IPS-NIHi7 (cell line): ENCODE measurements around the gene DBNDD2.

Experiments
- DNase-seq: peaks from one replicate; pipeline ENCODE4 v3.0.0; 2012; ENCODE audit warnings: mixed read lengths; ENCODE audit errors: extremely low spot score

Gene DBNDD2

DNA sequence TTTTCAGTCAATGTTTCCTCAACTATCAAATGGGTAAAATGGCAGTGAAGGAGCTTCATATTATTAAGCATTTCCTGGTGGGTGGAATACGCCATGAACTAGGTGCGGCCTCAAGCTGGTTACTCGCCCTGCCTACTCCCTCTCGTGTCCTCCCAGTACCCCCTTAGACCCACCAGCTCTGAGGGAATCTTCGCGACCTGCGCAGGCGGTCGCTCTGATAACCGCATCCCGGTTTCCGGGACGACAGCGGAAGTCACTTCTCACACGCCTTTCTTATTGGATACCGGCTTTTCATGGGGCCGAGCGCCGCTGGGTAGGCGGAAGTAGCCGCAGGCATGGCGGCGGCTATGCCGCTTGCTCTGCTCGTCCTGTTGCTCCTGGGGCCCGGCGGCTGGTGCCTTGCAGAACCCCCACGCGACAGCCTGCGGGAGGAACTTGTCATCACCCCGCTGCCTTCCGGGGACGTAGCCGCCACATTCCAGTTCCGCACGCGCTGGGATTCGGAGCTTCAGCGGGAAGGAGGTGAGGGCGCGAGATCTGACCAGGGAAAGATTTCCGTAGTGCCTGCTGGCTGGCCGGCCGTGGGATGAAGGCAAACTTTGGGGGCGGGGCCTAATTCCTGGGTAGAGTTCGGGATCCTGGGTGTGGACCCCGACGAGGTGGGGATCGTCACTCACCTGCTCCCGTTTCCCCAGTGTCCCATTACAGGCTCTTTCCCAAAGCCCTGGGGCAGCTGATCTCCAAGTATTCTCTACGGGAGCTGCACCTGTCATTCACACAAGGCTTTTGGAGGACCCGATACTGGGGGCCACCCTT, 7.9 kb downstream of the DBNDD2 start, which contains the start of gene PIGT:
TSS of gene PIGT (plus strand) at position 320 of the 816 bp plus-strand sequence. CDS start at position 336, 16 bp downstream.
- peak; percentile 91 for DNase-seq

GRCh38 chr20:45416917-45417316, 8.8 kb downstream of the DBNDD2 start:
- DNase-seq = no peak

- DNase-seq = no peak
These were observed 11.4 kb downstream of the DBNDD2 start for GRCh38 chr20:45419188-45420091.

DNA sequence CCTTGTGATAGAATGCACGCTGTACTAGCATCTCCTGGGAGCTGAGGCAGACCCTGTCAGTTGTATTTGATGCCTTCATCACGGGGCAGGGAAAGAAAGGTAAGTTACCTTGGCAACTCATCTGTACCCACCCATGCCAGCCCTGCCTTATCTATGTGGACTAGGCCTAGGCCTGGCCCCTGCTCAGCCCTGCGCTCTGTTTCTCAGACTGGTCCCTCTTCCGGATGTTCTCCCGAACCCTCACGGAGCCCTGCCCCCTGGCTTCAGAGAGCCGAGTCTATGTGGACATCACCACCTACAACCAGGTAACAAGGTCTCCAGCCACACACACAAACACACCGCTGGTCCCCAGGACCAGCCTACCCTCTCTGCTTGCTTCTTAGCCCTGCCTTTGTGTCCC, 12.0 kb downstream of the DBNDD2 start:
- no peak for DNase-seq

GRCh38 chr20:45423700-45424099, 15.6 kb downstream of the DBNDD2 start:
- DNase-seq = no peak

DNA sequence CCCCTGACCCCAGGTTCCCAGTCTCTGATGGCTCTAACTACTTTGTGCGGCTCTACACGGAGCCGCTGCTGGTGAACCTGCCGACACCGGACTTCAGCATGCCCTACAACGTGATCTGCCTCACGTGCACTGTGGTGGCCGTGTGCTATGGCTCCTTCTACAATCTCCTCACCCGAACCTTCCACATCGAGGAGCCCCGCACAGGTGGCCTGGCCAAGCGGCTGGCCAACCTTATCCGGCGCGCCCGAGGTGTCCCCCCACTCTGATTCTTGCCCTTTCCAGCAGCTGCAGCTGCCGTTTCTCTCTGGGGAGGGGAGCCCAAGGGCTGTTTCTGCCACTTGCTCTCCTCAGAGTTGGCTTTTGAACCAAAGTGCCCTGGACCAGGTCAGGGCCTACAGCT, 17.5 kb downstream of the DBNDD2 start:
- DNase-seq = no peak

GRCh38 chr20:45426320-45427016, 18.4 kb downstream of the DBNDD2 start:
- no peak for DNase-seq

- DNase-seq = no peak
These were observed 19.4 kb downstream of the DBNDD2 start for GRCh38 chr20:45427236-45428149.

- no peak for DNase-seq
These were observed 21.5 kb downstream of the DBNDD2 start for GRCh38 chr20:45429618-45430017.

DNA sequence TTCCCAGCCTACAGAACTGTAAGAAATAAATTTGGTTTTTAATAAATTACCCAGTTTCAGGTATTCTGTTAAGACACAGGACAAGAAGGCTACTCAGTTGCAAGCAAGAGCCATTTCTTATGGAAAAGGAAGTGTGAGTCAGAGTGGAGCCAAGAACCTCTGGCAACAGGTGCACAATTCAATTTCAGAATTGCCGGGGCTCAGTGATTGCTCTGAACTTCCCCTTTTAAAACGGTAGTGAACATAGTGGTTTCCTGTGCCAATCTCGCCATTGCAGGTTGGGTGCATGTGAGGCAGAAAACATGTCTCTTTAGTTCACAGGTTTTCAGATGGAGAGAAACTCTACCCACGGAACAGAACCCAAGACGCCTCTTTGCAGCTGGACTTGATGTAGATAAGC, 24.2 kb downstream of the DBNDD2 start:
- no peak for DNase-seq

- DNase-seq = no peak
These were observed 25.2 kb downstream of the DBNDD2 start for GRCh38 chr20:45433316-45433715.

DNA sequence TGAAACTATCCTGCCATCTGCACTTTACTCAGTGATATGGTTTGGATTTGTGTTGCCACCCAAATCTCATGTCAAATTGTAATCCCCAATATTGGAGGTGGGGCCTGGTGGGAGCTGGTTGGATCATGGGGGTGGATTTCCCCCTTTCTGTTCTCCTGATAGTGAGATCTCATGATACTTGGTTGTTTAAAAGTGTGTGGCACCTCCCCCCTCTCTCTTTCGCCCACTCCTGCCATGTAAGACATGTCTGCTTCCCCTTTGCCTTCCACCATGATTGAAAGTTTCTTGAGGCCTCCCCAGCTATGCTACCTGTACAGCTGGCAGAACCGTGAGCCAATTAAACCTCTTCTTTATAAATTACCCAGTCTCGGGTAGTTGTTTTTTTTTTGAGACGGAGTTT, 25.9 kb downstream of the DBNDD2 start:
- no peak for DNase-seq

- DNase-seq = peak; percentile 92
These were observed 28.8 kb downstream of the DBNDD2 start for GRCh38 chr20:45436732-45437485.

DNA sequence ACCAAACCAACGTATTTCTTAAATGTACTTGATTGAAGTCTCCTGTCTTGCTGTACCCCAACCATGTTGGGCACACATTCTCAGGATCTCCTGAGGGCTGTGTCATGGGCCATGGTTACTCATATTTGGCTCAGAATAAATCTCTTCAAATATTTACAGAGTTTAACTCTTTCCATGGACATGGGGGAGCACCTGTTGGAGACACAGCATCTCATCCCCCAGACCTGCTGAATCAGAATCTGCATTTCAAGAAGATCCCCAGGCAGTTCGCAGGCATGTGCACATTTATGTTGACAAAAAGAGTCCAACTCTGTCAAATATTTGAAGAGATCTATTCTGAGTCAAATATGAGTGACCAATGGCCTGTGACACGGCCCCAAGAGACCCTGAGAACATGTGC, 32.3 kb downstream of the DBNDD2 start:
- DNase-seq = no peak

GRCh38 chr20:45440891-45441685, 33.0 kb downstream of the DBNDD2 start:
- DNase-seq = no peak

- no peak for DNase-seq
These were observed 33.7 kb downstream of the DBNDD2 start for GRCh38 chr20:45441746-45442145.

DNA sequence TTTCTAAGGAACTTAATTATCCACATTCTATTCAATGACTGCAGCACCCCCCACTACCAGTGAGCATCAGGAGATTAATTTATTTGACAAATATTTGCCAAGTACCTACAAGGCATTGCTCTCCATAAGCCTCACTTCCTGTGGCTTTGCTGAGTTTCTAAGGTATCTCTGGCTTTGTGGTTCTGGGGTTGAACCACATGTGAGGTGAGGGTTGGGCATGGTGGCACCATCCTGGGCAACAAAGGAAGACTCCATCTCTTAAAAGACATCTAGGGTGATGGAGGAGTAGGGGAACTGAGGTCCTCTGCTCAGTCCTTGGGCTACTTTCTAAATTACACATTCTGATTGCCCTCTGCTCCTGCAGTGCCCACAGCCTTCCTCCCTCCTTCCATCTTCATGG, 36.0 kb downstream of the DBNDD2 start:
- DNase-seq = no peak

- peak; percentile 66 for DNase-seq
These were observed 37.9 kb downstream of the DBNDD2 start for GRCh38 chr20:45445805-45446562.

DNA sequence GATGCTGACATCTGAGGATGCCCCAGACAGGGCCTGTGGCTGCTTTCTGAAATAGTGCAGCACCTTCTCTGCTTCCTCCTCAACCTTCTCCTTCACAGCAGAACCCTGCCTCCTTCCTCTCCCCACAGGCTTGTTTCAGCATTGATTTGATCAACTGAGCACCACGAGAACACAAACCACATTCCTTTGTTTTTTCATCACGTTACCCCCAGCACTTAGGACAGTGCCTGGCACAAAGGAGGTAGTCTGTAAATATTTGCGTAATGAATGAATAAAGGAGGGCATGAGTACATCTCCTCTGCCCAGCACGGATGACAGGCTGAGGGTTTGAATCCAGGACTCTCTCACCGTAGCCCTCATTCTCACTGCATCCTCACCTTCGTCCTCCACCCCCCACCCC, 40.2 kb downstream of the DBNDD2 start:
- DNase-seq = no peak
